ENCODE data around the gene ALG3. TPM values are rescaled to one million over a fixed set of nuclear protein-coding genes. Genes with fewer than 3 reads are reported as not detected.

ALG3 gene
- total RNA-seq, 1 experiment from 2014 or later: 57.3 TPM

- no peak for TF ChIP-seq PRDM15 (CRISPR knock-in tag; IDR thresholded peaks at IDR 0.05)
- TF ChIP-seq AFF4 (CRISPR knock-in tag; IDR thresholded peaks at IDR 0.05; ENCODE audit: borderline replicate concordance): no peak
- no peak for TF ChIP-seq CTCF (IDR thresholded peaks at IDR 0.05)
- no peak for TF ChIP-seq E2F1 (CRISPR knock-in tag; IDR thresholded peaks at IDR 0.05)
- TF ChIP-seq GRHL2 (CRISPR knock-in tag; IDR thresholded peaks at IDR 0.05; ENCODE audit: insufficient replicate concordance, severe bottlenecking): no peak
Observed at GRCh38 chr3:184192889-184193288, 55.9 kb downstream of the ALG3 start (continued).

Small RNA genes lying within 50 kb of the gene (microRNA-seq; reads per million reads assigned to microRNA genes)
- gene MIR1224 (ENCODE audit: borderline number of aligned reads): 1.4 reads per million

Other genes starting within 250 kb of the ALG3 start
- 29.1 to 35.2 TPM (median 31.1 TPM) in 3 replicates for gene ABCC5, start 231.1 kb downstream of the ALG3 start, total RNA-seq (2021)
- not detected in 3 replicates for gene HTR3D, start 217.2 kb downstream of the ALG3 start, total RNA-seq (2021)
- not detected in 3 replicates for gene HTR3C, start 195.9 kb downstream of the ALG3 start, total RNA-seq (2021)
- gene HTR3E, start 151.9 kb downstream of the ALG3 start, total RNA-seq (2021): not detected in 3 replicates
- 36.6 to 42.3 TPM (median 38.0 TPM) in 3 replicates for gene EIF2B5, start 113.6 kb downstream of the ALG3 start, total RNA-seq (2021)
- 64.5 to 76.2 TPM (median 66.5 TPM) in 3 replicates for gene DVL3, start 93.6 kb downstream of the ALG3 start, total RNA-seq (2021)
- 370 to 399 TPM (median 383 TPM) in 3 replicates for gene AP2M1, start 74.1 kb downstream of the ALG3 start, total RNA-seq (2021)
- 49.7 to 63.6 TPM (median 50.0 TPM) in 3 replicates for gene ABCF3, start 62.8 kb downstream of the ALG3 start, total RNA-seq (2021)
- gene VWA5B2, start 19.4 kb downstream of the ALG3 start, total RNA-seq (2021): 0.44 to 0.57 TPM (median 0.55 TPM) in 3 replicates
- gene EEF1AKMT4, start 710 bp upstream of the ALG3 start, total RNA-seq (2021): 11.3 to 11.8 TPM (median 11.4 TPM) in 3 replicates
- 10.5 to 13.1 TPM (median 11.5 TPM) in 3 replicates for gene CAMK2N2, start 12.6 kb upstream of the ALG3 start, total RNA-seq (2021)
- 0.46 to 1.2 TPM (median 0.64 TPM) in 3 replicates for gene ECE2, start 27.1 kb upstream of the ALG3 start, total RNA-seq (2021)
- 303 to 359 TPM (median 320 TPM) in 3 replicates for gene PSMD2, start 50.3 kb upstream of the ALG3 start, total RNA-seq (2021)
- 411 to 557 TPM (median 439 TPM) in 3 replicates for gene EIF4G1, start 65.6 kb upstream of the ALG3 start, total RNA-seq (2021)
- gene FAM131A, start 88.6 kb upstream of the ALG3 start, total RNA-seq (2021): 20.3 to 23.0 TPM (median 20.4 TPM) in 3 replicates
- 15.7 to 22.6 TPM (median 17.0 TPM) in 3 replicates for gene CLCN2, start 112.6 kb upstream of the ALG3 start, total RNA-seq (2021)
- 117 to 133 TPM (median 118 TPM) in 3 replicates for gene POLR2H, start 112.7 kb upstream of the ALG3 start, total RNA-seq (2021)
- gene THPO, start 129.2 kb upstream of the ALG3 start, total RNA-seq (2021): 0.55 to 1.4 TPM (median 1.0 TPM) in 3 replicates
- 1.3 to 2.7 TPM (median 1.8 TPM) in 3 replicates for gene CHRD, start 131.1 kb upstream of the ALG3 start, total RNA-seq (2021)

Measured in WTC11 (cell line).